ENCODE measurements around the gene RASSF3.
"Not testable (repeated sequence)": the region's sequence is repeated elsewhere in the genome, so short reads cannot be mapped to it uniquely, and the experiment has no call there.

The RASSF3 gene, protein sequence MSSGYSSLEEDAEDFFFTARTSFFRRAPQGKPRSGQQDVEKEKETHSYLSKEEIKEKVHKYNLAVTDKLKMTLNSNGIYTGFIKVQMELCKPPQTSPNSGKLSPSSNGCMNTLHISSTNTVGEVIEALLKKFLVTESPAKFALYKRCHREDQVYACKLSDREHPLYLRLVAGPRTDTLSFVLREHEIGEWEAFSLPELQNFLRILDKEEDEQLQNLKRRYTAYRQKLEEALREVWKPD

GRCh38 chr12:64610079-64610659 lies at the start of gene RASSF3:
Gene RASSF3 (plus strand): TSS chr12:64610495. CDS start chr12:64610633, 138 bp downstream.
- DNase-seq, result no peak

GRCh38 chr12:64561302-64562136 lies 48.8 kb upstream of the RASSF3 start:
- no peak for DNase-seq

- DNase-seq, result no peak
Observed at GRCh38 chr12:64566122-64566521, 44.2 kb upstream of the RASSF3 start.

- no peak for DNase-seq
Observed at GRCh38 chr12:64566831-64567517, 43.3 kb upstream of the RASSF3 start.

GRCh38 chr12:64567570-64567969 lies 42.7 kb upstream of the RASSF3 start:
- DNase-seq, result no peak

- no peak for DNase-seq
Observed at GRCh38 chr12:64568298-64568697, 42.0 kb upstream of the RASSF3 start.

GRCh38 chr12:64569923-64570691 lies 40.2 kb upstream of the RASSF3 start:
- DNase-seq, result no peak

GRCh38 chr12:64571411-64571810 lies 38.9 kb upstream of the RASSF3 start:
- no peak for DNase-seq

DNA sequence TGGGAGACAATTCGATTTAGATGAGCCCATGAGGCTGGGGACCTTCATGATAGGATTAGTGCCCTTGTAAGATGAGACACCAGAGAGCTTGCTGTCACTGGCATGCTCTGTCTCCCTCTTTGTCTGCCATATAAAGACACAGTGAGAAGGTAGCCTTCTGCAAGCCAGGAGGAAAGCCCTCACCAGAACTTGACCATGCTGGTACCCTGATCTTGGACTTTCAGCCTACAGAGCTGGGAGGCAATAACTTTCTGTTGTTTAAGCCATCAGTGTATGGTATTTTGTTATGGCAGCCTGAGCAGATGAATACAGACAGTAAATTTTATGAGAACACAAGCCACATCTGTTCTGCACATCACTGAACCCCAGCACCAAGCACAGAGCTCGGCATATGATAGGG lies 38.1 kb upstream of the RASSF3 start:
- DNase-seq, result no peak

DNA sequence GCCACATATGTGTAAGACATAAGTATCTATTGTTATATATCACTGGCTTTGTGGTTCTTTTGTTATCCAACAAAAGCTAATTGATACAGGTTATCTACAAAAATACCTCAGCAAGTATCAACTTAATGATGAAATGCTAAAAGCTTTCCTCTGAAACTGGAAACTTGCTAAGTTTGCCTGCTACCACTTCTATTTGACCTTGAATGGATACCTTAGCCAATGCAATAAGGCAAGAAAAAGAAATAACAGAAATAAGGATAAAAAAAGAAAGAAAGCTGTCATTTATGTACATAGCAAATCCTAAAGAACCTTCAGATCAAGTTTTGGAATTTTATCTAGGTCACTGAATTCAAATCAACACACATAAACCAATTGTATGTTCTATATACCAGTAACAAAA lies 35.5 kb upstream of the RASSF3 start:
- DNase-seq, result no peak

DNA sequence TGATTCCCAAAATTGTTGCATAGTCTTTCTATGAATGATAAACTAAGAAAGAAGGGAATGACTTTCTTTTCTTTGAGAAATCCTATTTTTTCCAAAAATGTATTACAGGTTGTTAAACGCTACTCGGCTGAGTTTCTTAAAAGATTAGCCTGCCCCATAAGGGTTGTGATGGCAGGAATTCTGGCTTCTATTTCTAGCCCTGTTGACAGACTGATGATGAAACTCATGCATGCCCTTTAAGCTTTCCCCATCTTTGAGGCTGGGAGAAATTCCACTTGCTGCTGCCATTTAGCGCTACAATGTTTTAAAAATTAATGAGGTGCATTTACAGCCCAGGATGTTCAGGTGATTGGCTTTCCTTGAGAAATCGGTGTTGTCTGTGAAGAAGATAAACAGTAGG lies 33.2 kb upstream of the RASSF3 start:
- DNase-seq, result no peak

- no peak for DNase-seq
Observed at GRCh38 chr12:64578566-64578965, 31.7 kb upstream of the RASSF3 start.

DNA sequence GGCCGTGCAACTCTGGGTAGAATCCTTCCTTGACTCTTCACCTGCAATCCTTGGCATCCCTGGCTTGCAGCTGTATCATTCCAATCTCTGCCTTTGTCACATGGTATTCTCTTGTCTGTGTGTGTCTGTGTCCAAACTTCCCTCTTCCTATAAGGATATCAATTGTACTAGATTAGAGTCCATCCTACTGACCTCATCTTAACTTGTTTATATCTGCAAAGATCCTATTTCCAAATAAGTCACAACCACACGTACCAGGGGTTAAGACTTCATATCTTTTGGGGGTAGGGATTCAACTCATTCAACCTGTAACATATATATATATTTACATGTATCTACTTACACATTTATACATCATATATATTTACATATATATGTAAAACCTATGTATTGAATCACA lies 29.6 kb upstream of the RASSF3 start:
- DNase-seq, result no peak

DNA sequence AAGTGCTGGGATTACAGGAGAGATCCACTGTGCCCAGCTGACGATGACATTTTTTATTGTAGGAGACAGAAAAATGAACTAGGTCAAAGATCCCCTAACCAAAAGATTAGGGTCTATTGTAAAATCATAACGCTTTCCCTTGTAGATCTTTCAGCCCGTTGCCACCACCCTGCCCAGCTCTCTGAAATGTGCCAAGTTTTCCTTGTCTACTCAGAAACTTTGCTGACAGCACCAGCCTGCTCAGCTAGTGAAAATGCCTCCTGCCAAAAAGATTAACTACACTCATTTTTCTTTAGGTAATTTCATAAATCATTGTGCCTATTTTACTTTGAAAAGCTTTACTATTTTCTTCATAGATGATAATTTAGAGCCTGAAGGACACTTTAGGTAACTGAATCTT lies 28.2 kb upstream of the RASSF3 start:
- no peak for DNase-seq

GRCh38 chr12:64582862-64583261 lies 27.4 kb upstream of the RASSF3 start:
- DNase-seq, result no peak

GRCh38 chr12:64583395-64583770 lies 26.9 kb upstream of the RASSF3 start:
- not testable (repeated sequence) for DNase-seq

GRCh38 chr12:64583771-64584421 lies 26.4 kb upstream of the RASSF3 start:
- DNase-seq, result no peak

DNA sequence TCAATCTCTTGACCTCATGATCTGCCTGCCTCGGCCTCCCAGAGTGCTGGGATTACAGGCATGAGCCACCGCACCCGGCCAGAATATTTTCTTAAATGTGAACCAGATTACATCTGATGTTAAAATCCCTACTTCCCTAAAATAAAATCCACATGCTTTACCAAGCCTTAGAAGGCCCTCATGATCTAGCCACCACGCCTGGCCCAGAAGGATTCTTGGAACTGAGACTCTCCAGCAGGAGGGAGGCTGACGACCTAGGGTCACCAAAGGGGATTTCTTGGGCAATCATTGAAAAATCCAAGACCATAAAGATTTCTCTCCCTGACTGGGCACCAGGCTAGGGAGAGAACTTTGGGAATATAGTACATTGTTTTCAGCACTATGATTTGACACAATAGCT lies 25.2 kb upstream of the RASSF3 start:
- no peak for DNase-seq

DNA sequence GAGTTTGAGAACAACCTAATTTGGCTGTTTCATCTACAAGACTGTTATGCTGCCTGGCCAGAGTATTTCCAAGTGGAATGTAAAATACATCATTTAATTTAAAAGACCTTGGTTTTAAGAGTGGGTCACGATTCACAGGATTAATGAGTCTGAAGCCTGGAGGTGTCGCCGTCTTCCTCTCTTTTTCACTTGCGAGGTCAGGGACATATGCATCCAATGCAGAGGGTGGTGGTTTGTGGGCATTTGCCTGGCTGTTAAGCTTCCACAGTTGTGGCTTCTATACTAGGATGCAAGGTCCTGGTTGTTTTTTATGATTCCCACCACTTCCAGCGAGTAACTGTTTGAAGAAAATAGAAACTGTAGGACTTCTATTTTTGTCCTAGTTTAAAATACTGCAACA lies 22.8 kb upstream of the RASSF3 start:
- DNase-seq, result no peak

DNA sequence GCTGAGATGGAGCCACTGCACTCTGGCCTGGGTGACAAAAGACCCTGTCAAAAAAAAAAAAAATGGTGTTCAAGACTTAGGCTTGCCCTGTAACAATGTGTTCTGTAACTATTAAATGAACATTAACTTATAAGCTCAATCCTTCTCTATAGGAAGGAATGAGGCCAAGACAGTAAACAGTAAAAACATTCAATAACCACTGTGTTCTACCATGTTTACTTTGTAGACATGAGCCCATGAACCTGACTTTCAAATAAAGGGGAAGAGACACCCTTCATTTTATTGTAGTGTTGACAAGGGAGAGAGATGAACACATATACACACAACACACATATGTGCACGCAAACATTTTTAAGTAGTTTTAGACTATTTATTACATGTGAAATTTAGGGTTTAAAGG lies 20.1 kb upstream of the RASSF3 start:
- no peak for DNase-seq

- no peak for DNase-seq
Observed at GRCh38 chr12:64595863-64596793, 14.2 kb upstream of the RASSF3 start.

Measured in cortex of kidney (tissue), 1 donor.